H9 (cell line): ENCODE results near the gene GNB3. TPM values are rescaled to one million over a fixed set of nuclear protein-coding genes. Genes with fewer than 3 reads are reported as not detected.

ENCODE experiments used
- DNase-seq: peaks from one replicate; pipeline ENCODE4 v3.0.0-alpha.2; 2017
- H2AFZ ChIP-seq: one replicate; pipeline ENCODE4 v1.6.1; 2013; ENCODE audit warnings: mild to moderate bottlenecking, low read length, control low read depth, moderate library complexity
- H2AK5ac ChIP-seq: 2 replicates; pipeline ENCODE4 v1.6.1; 2013; ENCODE audit warnings: low read length, control low read depth, mixed read lengths; ENCODE audit not compliant: insufficient read length
- H2BK120ac ChIP-seq: one replicate; pipeline ENCODE4 v1.6.1; 2013; ENCODE audit warnings: low read depth, mild to moderate bottlenecking, low read length, control low read depth, inconsistent platforms; ENCODE audit not compliant: poor library complexity, severe bottlenecking
- H2BK12ac ChIP-seq: 2 replicates; pipeline ENCODE4 v1.6.1; 2013; ENCODE audit warnings: low read length, control low read depth, mixed read lengths, low read depth; ENCODE audit not compliant: insufficient read length
- H2BK15ac ChIP-seq: 2 replicates; pipeline ENCODE4 v1.6.1; 2013; ENCODE audit warnings: low read depth, low read length, control low read depth
- H2BK20ac ChIP-seq: one replicate; pipeline ENCODE4 v1.6.1; 2013; ENCODE audit warnings: low read depth, mild to moderate bottlenecking, low read length, control low read depth, inconsistent platforms; ENCODE audit not compliant: poor library complexity, severe bottlenecking
- H2BK5ac ChIP-seq: 2 replicates; pipeline ENCODE4 v1.6.1; 2013; ENCODE audit warnings: low read length, control low read depth, mixed read lengths; ENCODE audit not compliant: insufficient read length
- H3K14ac ChIP-seq: 2 replicates; pipeline ENCODE4 v1.6.1; 2013; ENCODE audit warnings: low read length, control low read depth; ENCODE audit not compliant: insufficient read depth
- H3K18ac ChIP-seq: 2 replicates; pipeline ENCODE4 v1.6.1; 2013; ENCODE audit warnings: low read depth, mild to moderate bottlenecking, mixed read lengths, low read length, control low read depth; ENCODE audit not compliant: insufficient read length
- H3K23ac ChIP-seq: 2 replicates; pipeline ENCODE4 v1.6.1; 2013; ENCODE audit warnings: low read length, control low read depth, mixed read lengths, low read depth; ENCODE audit not compliant: insufficient read length
- H3K23me2 ChIP-seq: 2 replicates; pipeline ENCODE4 v1.6.1; 2013; ENCODE audit warnings: low read depth, mild to moderate bottlenecking, mixed read lengths, low read length, control low read depth; ENCODE audit not compliant: insufficient read length, poor library complexity, severe bottlenecking
- H3K27ac ChIP-seq: 2 replicates; pipeline ENCODE4 v1.5.1; 2013; ENCODE audit warnings: low read length, control low read depth, mixed read lengths, low read depth; ENCODE audit not compliant: insufficient read length
- H3K27me3 ChIP-seq: 2 replicates; pipeline ENCODE4 v1.6.1; 2013; ENCODE audit warnings: low read length, control low read depth, inconsistent platforms; ENCODE audit not compliant: insufficient read depth
- H3K4ac ChIP-seq: 2 replicates; pipeline ENCODE4 v1.6.1; 2013; ENCODE audit warnings: low read depth, mild to moderate bottlenecking, control low read depth, inconsistent platforms, low read length, moderate library complexity
- H3K4me1 ChIP-seq: 2 replicates; pipeline ENCODE4 v1.6.1; 2013; ENCODE audit warnings: low read length, control low read depth, inconsistent platforms; ENCODE audit not compliant: insufficient read depth
- H3K4me2 ChIP-seq: 2 replicates; pipeline ENCODE4 v1.6.1; 2013; ENCODE audit warnings: low read length, control low read depth, mixed read lengths; ENCODE audit not compliant: insufficient read length, insufficient read depth
- H3K56ac ChIP-seq: 2 replicates; pipeline ENCODE4 v1.6.1; 2013; ENCODE audit warnings: low read depth, mild to moderate bottlenecking, mixed read lengths, low read length, control low read depth; ENCODE audit not compliant: insufficient read length
- H3K79me1 ChIP-seq: 2 replicates; pipeline ENCODE4 v1.6.1; 2013; ENCODE audit warnings: low read depth, mild to moderate bottlenecking, moderate library complexity, low read length, control low read depth, inconsistent platforms; ENCODE audit not compliant: insufficient read depth, poor library complexity, severe bottlenecking
- H3K79me2 ChIP-seq: 2 replicates; pipeline ENCODE4 v1.6.1; 2013; ENCODE audit warnings: low read length, control low read depth, inconsistent platforms; ENCODE audit not compliant: insufficient read depth
- H3K9ac ChIP-seq: 2 replicates; pipeline ENCODE4 v1.6.1; 2013; ENCODE audit warnings: low read length, control low read depth, mixed read lengths; ENCODE audit not compliant: insufficient read length; ENCODE audit errors: extremely low read depth
- H3K9me3 ChIP-seq: one replicate; pipeline ENCODE4 v1.6.1; 2013; ENCODE audit warnings: low read depth, low read length, inconsistent platforms; ENCODE audit not compliant: control insufficient read depth
- H3T11ph ChIP-seq: one replicate; pipeline ENCODE4 v1.6.1; 2013; ENCODE audit warnings: mild to moderate bottlenecking, low read length, control low read depth, inconsistent platforms
- H4K20me1 ChIP-seq: one replicate; pipeline ENCODE4 v1.6.1; 2013; ENCODE audit not compliant: control insufficient read depth, insufficient read length, insufficient read depth
- H4K5ac ChIP-seq: 2 replicates; pipeline ENCODE4 v1.6.1; 2013; ENCODE audit warnings: low read depth, mild to moderate bottlenecking, mixed read lengths, low read length, control low read depth; ENCODE audit not compliant: insufficient read length
- H4K8ac ChIP-seq: replicated peaks from 2 replicates; pipeline ENCODE4 v1.6.1; 2013; ENCODE audit warnings: low read length, control low read depth, mixed read lengths, low read depth; ENCODE audit not compliant: insufficient read length
- H4K91ac ChIP-seq: 2 replicates; pipeline ENCODE4 v1.6.1; 2013; ENCODE audit warnings: low read depth, mild to moderate bottlenecking, moderate library complexity, mixed read lengths, low read length, control low read depth; ENCODE audit not compliant: insufficient read length
- H3K27ac Mint-ChIP-seq, 3 experiments: 2 replicates in 2 of 3; 3 replicates in 1 of 3; pipeline ENCODE4 v1.8.0; 2020 to 2021; ENCODE audit warnings: mixed read lengths in 3 of 3, mild to moderate bottlenecking in 1 of 3, moderate library complexity in 1 of 3
- H3K27me3 Mint-ChIP-seq: 2 replicates; pipeline ENCODE4 v1.8.0; 2021; ENCODE audit warnings: low read depth, mild to moderate bottlenecking, moderate library complexity, mixed read lengths
- H3K36me3 Mint-ChIP-seq, 3 experiments: 2 replicates in 2 of 3; 3 replicates in 1 of 3; pipeline ENCODE4 v1.8.0; 2020 to 2021; ENCODE audit warnings: low read depth in 3 of 3, mixed read lengths in 3 of 3; ENCODE audit not compliant: insufficient read depth in 1 of 3
- H3K4me1 Mint-ChIP-seq, 2 experiments: 2 replicates each; pipeline ENCODE4 v1.8.0; 2020; ENCODE audit warnings: mixed read lengths in 2 of 2
- H3K4me3 Mint-ChIP-seq, 2 experiments: 2 replicates in 1 of 2; 3 replicates in 1 of 2; pipeline ENCODE4 v1.8.0; 2020 to 2021; ENCODE audit warnings: mild to moderate bottlenecking in 2 of 2, mixed read lengths in 2 of 2, moderate library complexity in 1 of 2
- H3K9me3 Mint-ChIP-seq, 2 experiments: 2 replicates in 1 of 2; 3 replicates in 1 of 2; pipeline ENCODE4 v1.8.0; 2020; ENCODE audit warnings: mild to moderate bottlenecking in 2 of 2, mixed read lengths in 2 of 2, moderate library complexity in 1 of 2
- WGBS: extraction: QIAGEN DNeasy Blood & Tissue Kit; methylation state at CpG from one replicate; pipeline ENCODE4 v1.1.7; 2013; ENCODE audit warnings: missing lambda C conversion rate, low lambda C conversion rate, mixed read lengths; ENCODE audit not compliant: insufficient read length; ENCODE audit errors: extremely low coverage; 5-methylcytosine and 5-hydroxymethylcytosine counted together
- total RNA-seq: library from RNA; stranded (reverse); gene quantifications from 2 replicates; pipeline ENCODE4 v1.2.1, GENCODE V29; 2021
- TF ChIP-seq, protein P1 (sequence below): fragments of 200-600 bp; sonication (generic); conservative IDR thresholded peaks from 3 replicates; pipeline ENCODE4 v1.8.0; 2021; ENCODE audit warnings: antibody characterized with exemption, mild to moderate bottlenecking

Gene GNB3
- total RNA-seq, 1 experiment from 2014 or later, result 17.3 TPM

DNA sequence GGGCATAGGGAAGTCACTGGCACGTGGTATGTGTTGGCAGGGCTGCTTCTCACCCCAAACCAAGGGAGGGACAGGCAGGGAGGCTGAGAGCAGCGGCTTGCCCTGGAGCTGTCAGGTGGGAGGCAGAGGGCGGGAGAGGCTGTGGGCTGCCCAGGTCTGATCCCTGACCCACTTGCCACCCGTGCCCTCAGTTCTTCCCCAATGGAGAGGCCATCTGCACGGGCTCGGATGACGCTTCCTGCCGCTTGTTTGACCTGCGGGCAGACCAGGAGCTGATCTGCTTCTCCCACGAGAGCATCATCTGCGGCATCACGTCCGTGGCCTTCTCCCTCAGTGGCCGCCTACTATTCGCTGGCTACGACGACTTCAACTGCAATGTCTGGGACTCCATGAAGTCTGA lies 4.7 kb downstream of the GNB3 start:
- H3K27me3 ChIP-seq, result no peaks in the 10 kb centered on the region
- no peak overlapping the region for H3K23ac ChIP-seq
- no peak overlapping the region for H2BK20ac ChIP-seq
- H3K4me2 ChIP-seq, result no peak overlapping the region
- H2BK12ac ChIP-seq, result no peak overlapping the region
- H3K79me1 ChIP-seq, result no peaks in the 10 kb centered on the region
- H2AK5ac ChIP-seq, result no peak overlapping the region
- no peaks in the 10 kb centered on the region for H3K79me2 ChIP-seq
- Mint-ChIP-seq H3K4me1 (peaks cover 8 to 15% of the 10 kb centered on the region in 2 experiments), H3K4me3 (no peak overlapping the region), H3K27me3 (no peaks in the 10 kb centered on the region), H3K27ac (no peak overlapping the region; a peak in 1 of 7 replicates), H3K36me3 (peaks cover 33 to 87% (median 78%) of the 10 kb centered on the region in 3 experiments), H3K9me3 (no peaks in the 10 kb centered on the region)
- H2AFZ ChIP-seq, result no peak overlapping the region
- H4K5ac ChIP-seq, result no peak overlapping the region
- H3K4ac ChIP-seq, result no peak overlapping the region
- no peak overlapping the region for H3K14ac ChIP-seq
- no CpG with 5 or more reads among the region's 17 CpGs for WGBS
- H3K56ac ChIP-seq, result no peak overlapping the region
- H3T11ph ChIP-seq, result no peak overlapping the region
- H2BK15ac ChIP-seq, result no peak overlapping the region
- TF ChIP-seq, protein P1, sequence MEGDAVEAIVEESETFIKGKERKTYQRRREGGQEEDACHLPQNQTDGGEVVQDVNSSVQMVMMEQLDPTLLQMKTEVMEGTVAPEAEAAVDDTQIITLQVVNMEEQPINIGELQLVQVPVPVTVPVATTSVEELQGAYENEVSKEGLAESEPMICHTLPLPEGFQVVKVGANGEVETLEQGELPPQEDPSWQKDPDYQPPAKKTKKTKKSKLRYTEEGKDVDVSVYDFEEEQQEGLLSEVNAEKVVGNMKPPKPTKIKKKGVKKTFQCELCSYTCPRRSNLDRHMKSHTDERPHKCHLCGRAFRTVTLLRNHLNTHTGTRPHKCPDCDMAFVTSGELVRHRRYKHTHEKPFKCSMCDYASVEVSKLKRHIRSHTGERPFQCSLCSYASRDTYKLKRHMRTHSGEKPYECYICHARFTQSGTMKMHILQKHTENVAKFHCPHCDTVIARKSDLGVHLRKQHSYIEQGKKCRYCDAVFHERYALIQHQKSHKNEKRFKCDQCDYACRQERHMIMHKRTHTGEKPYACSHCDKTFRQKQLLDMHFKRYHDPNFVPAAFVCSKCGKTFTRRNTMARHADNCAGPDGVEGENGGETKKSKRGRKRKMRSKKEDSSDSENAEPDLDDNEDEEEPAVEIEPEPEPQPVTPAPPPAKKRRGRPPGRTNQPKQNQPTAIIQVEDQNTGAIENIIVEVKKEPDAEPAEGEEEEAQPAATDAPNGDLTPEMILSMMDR, result no peak
- no peak overlapping the region for H3K18ac ChIP-seq
- no peak overlapping the region for H3K9ac ChIP-seq
- H2BK5ac ChIP-seq, result no peak overlapping the region
- DNase-seq, result no peak
- H3K27ac ChIP-seq, result no peak overlapping the region
- H4K91ac ChIP-seq, result no peak overlapping the region
- H3K9me3 ChIP-seq, result no peaks in the 10 kb centered on the region
- no peak overlapping the region for H2BK120ac ChIP-seq
- no peak overlapping the region for H4K8ac ChIP-seq
- H4K20me1 ChIP-seq, result no peaks in the 10 kb centered on the region
- peaks cover under 1% of the 10 kb centered on the region for H3K23me2 ChIP-seq
- no peaks in the 10 kb centered on the region for H3K4me1 ChIP-seq
